Measurements from ENCODE around the gene POLR3C. TPM values are rescaled to one million over a fixed set of nuclear protein-coding genes. Genes with fewer than 3 reads are reported as not detected.

POLR3C gene
- total and polyA plus RNA-seq, 2 donors (not counting 1 experiment from before 2014, with no cell fraction given), result 36.5 to 49.3 TPM

- H3K4me2 ChIP-seq (replicated peaks; ENCODE audit: low read depth, low read length, poor library complexity, severe bottlenecking), result no peak overlapping the region
- Mint-ChIP-seq H3K9me3 (ENCODE audit: insufficient read depth) (no peaks in the 10 kb centered on the region), H3K4me1 (peaks cover 36% of the 10 kb centered on the region), H3K4me3 (no peak overlapping the region), H3K27ac (no peak overlapping the region), H3K27me3 (no peaks in the 10 kb centered on the region)
- POLR2A ChIA-PET, result no interaction called here
- DNase-seq (no peak), ATAC-seq (ENCODE audit: low read depth) (no peak)
- H3K79me2 ChIP-seq (ENCODE audit: control insufficient read depth, insufficient read depth, low read length), result peaks cover 50% of the 10 kb centered on the region
- H2AFZ ChIP-seq (ENCODE audit: insufficient read depth, low read depth, low read length, poor library complexity, severe bottlenecking), result no peak overlapping the region
- intact Hi-C loops (cut with micrococcal nuclease), result no loop called here
- H4K20me1 ChIP-seq (ENCODE audit: control insufficient read depth, insufficient read depth, low read length, poor library complexity, severe bottlenecking), result peaks cover 19% of the 10 kb centered on the region
- H3K9ac ChIP-seq (ENCODE audit: low read length), result no peak overlapping the region
- CTCF ChIA-PET, result no interaction called here
- WGBS (ENCODE audit: insufficient coverage), result 100% methylated on average over 1 of the region's 4 CpGs
- no peak overlapping the region for H3K27ac ChIP-seq (ENCODE audit: low read length in 2 of 2)
- H3K36me3 ChIP-seq (replicated peaks in 1 of 2; ENCODE audit: control extremely low read depth in 1 of 2, control insufficient read depth in 1 of 2, extremely low read depth in 1 of 2, insufficient read depth in 2 of 2, low read length in 1 of 2), result peaks cover 0 to 3% of the 10 kb centered on the region in 2 experiments
- H3K4me3 ChIP-seq (ENCODE audit: control extremely low read depth in 1 of 5, extremely low read depth in 1 of 5, insufficient read depth in 1 of 5, low read depth in 2 of 5, low read length in 4 of 5), result no peak overlapping the region
- H3K4me1 ChIP-seq (ENCODE audit: control insufficient read depth in 2 of 2, insufficient read depth in 2 of 2, low read length in 2 of 2), result no peaks in the 10 kb centered on the region
- TF ChIP-seq EZH2 (IDR thresholded peaks at IDR 0.05; ENCODE audit: borderline replicate concordance, insufficient read depth, low read depth, low read length, poor library complexity, severe bottlenecking), result no peak
- no peak for TF ChIP-seq CTCF (IDR thresholded peaks at IDR 0.05)
- H3K9me3 ChIP-seq (ENCODE audit: control extremely low read depth in 1 of 3, control insufficient read depth in 2 of 3, insufficient read depth in 1 of 3, low read length in 2 of 3), result no peaks in the 10 kb centered on the region
- no peaks in the 10 kb centered on the region for H3K27me3 ChIP-seq (replicated peaks in 1 of 4; ENCODE audit: control extremely low read depth in 1 of 4, control insufficient read depth in 3 of 4, insufficient read depth in 4 of 4, low read length in 3 of 4)
Measured at GRCh38 chr1:145806408-145806807, 17.6 kb upstream of the POLR3C start.

GRCh38 chr1:145806844-145807243 lies 17.2 kb upstream of the POLR3C start:
- intact Hi-C loops (cut with micrococcal nuclease), result no loop called here

More at GRCh38 chr1:145806844-145807243, 17.2 kb upstream of the POLR3C start:
- POLR2A ChIA-PET, result no interaction called here
- Histone ChIP-seq H3K79me2 (ENCODE audit: control insufficient read depth, insufficient read depth, low read length) (peaks cover 46% of the 10 kb centered on the region), H3K4me3 (ENCODE audit: control extremely low read depth in 1 of 5, extremely low read depth in 1 of 5, insufficient read depth in 1 of 5, low read depth in 2 of 5, low read length in 4 of 5) (no peak overlapping the region), H3K36me3 (replicated peaks in 1 of 2; ENCODE audit: control extremely low read depth in 1 of 2, control insufficient read depth in 1 of 2, extremely low read depth in 1 of 2, insufficient read depth in 2 of 2, low read length in 1 of 2) (peaks cover 0 to 3% of the 10 kb centered on the region in 2 experiments), H3K9ac (ENCODE audit: low read length) (no peak overlapping the region), H3K9me3 (ENCODE audit: control extremely low read depth in 1 of 3, control insufficient read depth in 2 of 3, insufficient read depth in 1 of 3, low read length in 2 of 3) (no peaks in the 10 kb centered on the region), H3K27ac (ENCODE audit: low read length in 2 of 2) (no peak overlapping the region), H3K27me3 (replicated peaks in 1 of 4; ENCODE audit: control extremely low read depth in 1 of 4, control insufficient read depth in 3 of 4, insufficient read depth in 4 of 4, low read length in 3 of 4) (no peaks in the 10 kb centered on the region), H2AFZ (ENCODE audit: insufficient read depth, low read depth, low read length, poor library complexity, severe bottlenecking) (no peak overlapping the region), H3K4me1 (ENCODE audit: control insufficient read depth in 2 of 2, insufficient read depth in 2 of 2, low read length in 2 of 2) (no peaks in the 10 kb centered on the region), H4K20me1 (ENCODE audit: control insufficient read depth, insufficient read depth, low read length, poor library complexity, severe bottlenecking) (peaks cover 19% of the 10 kb centered on the region), H3K4me2 (replicated peaks; ENCODE audit: low read depth, low read length, poor library complexity, severe bottlenecking) (no peak overlapping the region)
- no peak overlapping the region for H3K27ac Mint-ChIP-seq
- CTCF ChIA-PET, result no interaction called here
- ATAC-seq (ENCODE audit: low read depth), result no peak
- H3K27me3 Mint-ChIP-seq, result no peaks in the 10 kb centered on the region
- no peak overlapping the region for H3K4me3 Mint-ChIP-seq
- TF ChIP-seq CTCF (IDR thresholded peaks at IDR 0.05) (no peak), EZH2 (IDR thresholded peaks at IDR 0.05; ENCODE audit: borderline replicate concordance, insufficient read depth, low read depth, low read length, poor library complexity, severe bottlenecking) (no peak)
- H3K9me3 Mint-ChIP-seq (ENCODE audit: insufficient read depth), result no peaks in the 10 kb centered on the region
- DNase-seq, result no peak
- peaks cover 33% of the 10 kb centered on the region for H3K4me1 Mint-ChIP-seq
- 100% methylated on average over 2 of the region's 7 CpGs for WGBS (ENCODE audit: insufficient coverage)

Measured in B cell (primary cell).